Stimulated activated CD8-positive, alpha-beta memory T cell treated with anti-CD3 and anti-CD28 coated beads, Interleukin-15, amount 100 ng/mL, for 24 hours (primary cell): ENCODE measurements around the gene ELOVL2.
"Not testable (repeated sequence)": the region's sequence is repeated elsewhere in the genome, so short reads cannot be mapped to it uniquely, and the experiment has no call there.

Experiments
- DNase-seq: peaks from one replicate; pipeline ENCODE4 v3.0.0-alpha.2; 2020; ENCODE audit warnings: low read depth

ELOVL2 gene

GRCh38 chr6:11043961-11044711 lies at the start of gene ELOVL2:
Gene ELOVL2, minus strand, starts transcription at chr6:11044305. Its CDS starts 75 bp downstream, at chr6:11044230.
- DNase-seq: no peak

- no peak for DNase-seq
Observed at GRCh38 chr6:11093376-11093625, 49.2 kb upstream of the ELOVL2 start.

- DNase-seq: no peak
Observed at GRCh38 chr6:11092668-11093375, 48.7 kb upstream of the ELOVL2 start.

GRCh38 chr6:11091141-11091540 lies 47.0 kb upstream of the ELOVL2 start:
- not testable (repeated sequence) for DNase-seq

- no peak for DNase-seq
Observed at GRCh38 chr6:11089695-11090094, 45.6 kb upstream of the ELOVL2 start.

GRCh38 chr6:11087141-11087812 lies 43.2 kb upstream of the ELOVL2 start:
- not testable (repeated sequence) for DNase-seq

- no peak for DNase-seq
Observed at GRCh38 chr6:11085758-11086435, 41.8 kb upstream of the ELOVL2 start.

- DNase-seq: no peak
Observed at GRCh38 chr6:11083956-11084355, 39.9 kb upstream of the ELOVL2 start.

GRCh38 chr6:11083491-11083890 lies 39.4 kb upstream of the ELOVL2 start:
- DNase-seq: no peak

- no peak for DNase-seq
Observed at GRCh38 chr6:11080296-11080695, 36.2 kb upstream of the ELOVL2 start.

- no peak for DNase-seq
Observed at GRCh38 chr6:11078266-11078665, 34.2 kb upstream of the ELOVL2 start.

- no peak for DNase-seq
Observed at GRCh38 chr6:11076540-11076939, 32.4 kb upstream of the ELOVL2 start.

- DNase-seq: no peak
Observed at GRCh38 chr6:11072101-11072500, 28.0 kb upstream of the ELOVL2 start.

GRCh38 chr6:11069760-11070159 lies 25.7 kb upstream of the ELOVL2 start:
- no peak for DNase-seq

GRCh38 chr6:11067348-11067747 lies 23.2 kb upstream of the ELOVL2 start:
- DNase-seq: no peak

- no peak for DNase-seq
Observed at GRCh38 chr6:11066505-11067347, 22.6 kb upstream of the ELOVL2 start.

GRCh38 chr6:11065436-11066202 lies 21.5 kb upstream of the ELOVL2 start:
- DNase-seq: no peak

GRCh38 chr6:11064836-11065235 lies 20.7 kb upstream of the ELOVL2 start:
- DNase-seq: no peak

GRCh38 chr6:11062715-11063114 lies 18.6 kb upstream of the ELOVL2 start:
- no peak for DNase-seq

GRCh38 chr6:11062083-11062482 lies 18.0 kb upstream of the ELOVL2 start:
- DNase-seq: no peak

- no peak for DNase-seq
Observed at GRCh38 chr6:11058406-11058805, 14.3 kb upstream of the ELOVL2 start.
